H1 (cell line): ENCODE measurements around the gene CHN2. TPM values are rescaled to one million over a fixed set of nuclear protein-coding genes. Genes with fewer than 3 reads are reported as not detected.

Source experiments
- ATF2 ChIP-seq: IDR thresholded peaks from 2 replicates; pipeline ENCODE4 v1.6.1; 2012; ENCODE audit warnings: low read length, inconsistent platforms
- E2F6 ChIP-seq: IDR thresholded peaks from 2 replicates; pipeline ENCODE4 v1.6.1; 2012; ENCODE audit warnings: inconsistent platforms
- FOSL1 ChIP-seq: IDR thresholded peaks from 2 replicates; pipeline ENCODE4 v1.6.1; 2011; ENCODE audit warnings: mild to moderate bottlenecking, low read depth, low read length, moderate library complexity; ENCODE audit not compliant: insufficient read depth
- JUND ChIP-seq: IDR thresholded peaks from 2 replicates; pipeline ENCODE4 v1.6.1; 2011; ENCODE audit warnings: mild to moderate bottlenecking, improper control_type of control experiment, low read length
- NRF1 ChIP-seq: IDR thresholded peaks from 2 replicates; pipeline ENCODE4 v1.6.1; 2011; ENCODE audit warnings: mild to moderate bottlenecking, low read depth, low read length, improper control_type of control experiment
- polyA plus RNA-seq, 7 experiments: library from polyadenylated mRNA; depleted of rRNA in 3 of 7; stranded (reverse) in 5 of 7; unstranded in 2 of 7; fragments of >200 nt in 5 of 7; fragments of 200-250 nt in 2 of 7; gene quantifications; 1 replicate in 5 of 7; 2 replicates in 1 of 7; 4 replicates in 1 of 7; pipeline versions ENCODE4 v1.2.1 to v1.2.3, GENCODE V29; 2011 to 2013; ENCODE audit warnings: missing spikeins in 2 of 7, mixed read lengths in 2 of 7
- total RNA-seq: library from RNA; stranded (reverse); fragmentation: NEBNext Ultra II Directional; extraction: Animal tissue kit (Norgen Biotek cat#: 25700); gene quantifications from 2 replicates; pipeline ENCODE4 v1.2.1, GENCODE V29; 2021

The CHN2 gene
- total and polyA plus RNA-seq, 2 of the 8 experiments (the other 6 are each of a cell fraction or from before 2014, with no cell fraction given) = 2.9 to 4.8 TPM

- no peak for TF ChIP-seq JUND
- TF ChIP-seq E2F6 = no peak
- TF ChIP-seq NRF1 = no peak
- no peak for TF ChIP-seq FOSL1
- no peak for TF ChIP-seq ATF2
- TF ChIP-seq, all 59 proteins: peak for 0
Measured at GRCh38 chr7:29412912-29413311, 218.3 kb downstream of the CHN2 start (continued).
